ENCODE data around the gene B3GALT5.

The B3GALT5 gene

DNA sequence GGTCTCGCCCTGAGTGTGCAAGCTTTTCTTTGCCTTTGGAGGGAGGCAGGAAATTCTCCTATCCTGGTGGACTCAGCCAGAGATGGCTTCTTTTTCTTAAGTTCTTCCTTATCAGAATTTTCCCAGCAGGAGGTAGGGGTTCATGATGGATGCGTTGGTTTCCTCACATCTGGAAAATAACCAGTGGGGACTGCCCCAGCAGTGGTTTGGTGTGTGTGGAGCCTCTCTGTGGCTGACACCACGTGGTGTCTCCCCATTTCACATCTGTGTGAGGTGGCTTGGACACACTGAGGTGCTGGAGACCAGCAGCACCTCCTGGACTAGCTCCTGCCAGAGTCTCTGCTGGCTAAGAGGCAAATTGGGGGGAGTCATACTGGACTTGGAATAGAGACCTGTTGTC lies 32.6 kb downstream of the B3GALT5 start:
- DNase-seq (ENCODE audit: low read depth in 2 of 2) = no peak

DNA sequence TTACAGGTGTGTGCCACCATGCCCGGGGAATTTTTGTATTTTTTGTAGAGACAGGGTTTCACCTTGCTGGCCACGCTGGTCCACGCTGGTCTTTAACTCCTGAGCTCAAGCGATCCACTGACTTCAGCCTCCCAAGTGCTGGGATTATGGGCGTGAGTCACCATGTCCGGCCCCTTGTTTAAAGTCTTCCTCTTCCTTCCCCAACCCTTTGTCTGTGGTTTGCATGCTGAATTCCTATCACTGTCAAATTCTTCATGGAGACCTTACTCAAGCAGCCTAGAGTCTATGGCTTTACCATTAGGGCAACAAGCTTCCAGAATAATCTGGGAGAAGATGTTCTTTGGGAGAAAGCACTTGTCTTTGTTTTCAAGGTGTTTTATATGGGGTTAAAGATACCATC lies 34.7 kb downstream of the B3GALT5 start:
- no peak for DNase-seq (ENCODE audit: low read depth in 2 of 2)

DNA sequence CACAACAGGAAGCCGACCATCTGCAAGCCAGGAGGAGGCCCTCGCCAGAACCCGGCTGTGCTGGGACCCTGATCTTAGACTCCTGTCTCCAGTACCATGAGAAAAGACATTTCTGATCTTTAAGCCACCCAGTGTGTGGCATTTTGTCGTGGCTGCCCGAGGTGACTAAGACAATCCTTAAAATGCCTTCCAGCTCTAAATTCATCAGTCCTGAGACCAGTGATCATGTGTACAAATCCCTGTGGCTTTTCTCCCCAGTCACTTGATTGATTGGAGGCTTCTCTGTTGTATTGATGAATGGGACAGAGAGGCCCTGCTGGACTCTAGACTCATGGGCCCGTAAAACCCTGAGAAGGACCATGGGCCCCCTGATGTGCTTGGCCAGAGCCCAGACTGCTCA lies 36.1 kb downstream of the B3GALT5 start:
- DNase-seq (ENCODE audit: low read depth in 2 of 2) = no peak

DNA sequence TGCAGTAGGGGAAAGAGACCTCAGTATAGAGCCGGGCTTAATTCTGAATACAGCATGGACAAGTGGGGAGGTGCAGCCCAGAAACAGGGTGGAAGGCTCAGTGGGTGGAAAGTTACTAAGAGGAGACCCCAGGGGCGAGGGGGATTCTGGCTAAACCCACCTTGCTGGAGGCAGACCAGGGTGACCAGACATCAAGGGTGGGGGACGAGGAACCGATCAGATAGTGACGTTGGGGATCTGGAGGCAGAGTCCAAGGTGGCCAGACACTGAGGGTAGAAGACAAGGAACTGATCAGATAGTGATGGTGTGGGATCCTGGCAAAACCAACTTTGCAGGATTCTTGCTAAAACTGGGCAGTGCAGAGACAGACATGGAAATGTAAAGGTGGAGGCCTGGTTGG lies 36.8 kb downstream of the B3GALT5 start:
- DNase-seq (ENCODE audit: low read depth in 2 of 2) = no peak

DNA sequence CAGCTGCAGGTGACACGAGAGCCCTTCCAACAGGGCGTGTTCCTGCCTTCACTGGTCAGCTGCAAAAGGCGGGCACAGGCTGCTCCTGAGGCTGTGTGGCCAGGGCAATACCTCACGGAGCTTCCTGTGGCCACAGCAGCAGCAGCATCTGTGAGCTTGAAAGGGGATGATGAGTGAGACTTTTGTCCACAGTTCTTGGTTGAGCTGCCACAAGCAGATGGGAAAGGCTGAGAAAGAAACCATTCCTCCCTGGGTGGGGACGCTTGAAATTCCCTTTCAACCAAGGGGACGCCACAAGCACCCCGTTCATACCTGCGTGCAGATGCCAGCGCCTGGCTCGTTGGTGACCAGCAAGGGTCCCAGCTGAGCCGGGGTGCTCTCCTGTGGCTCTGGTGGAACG lies 37.6 kb downstream of the B3GALT5 start:
- no peak for DNase-seq (ENCODE audit: low read depth in 2 of 2)

DNA sequence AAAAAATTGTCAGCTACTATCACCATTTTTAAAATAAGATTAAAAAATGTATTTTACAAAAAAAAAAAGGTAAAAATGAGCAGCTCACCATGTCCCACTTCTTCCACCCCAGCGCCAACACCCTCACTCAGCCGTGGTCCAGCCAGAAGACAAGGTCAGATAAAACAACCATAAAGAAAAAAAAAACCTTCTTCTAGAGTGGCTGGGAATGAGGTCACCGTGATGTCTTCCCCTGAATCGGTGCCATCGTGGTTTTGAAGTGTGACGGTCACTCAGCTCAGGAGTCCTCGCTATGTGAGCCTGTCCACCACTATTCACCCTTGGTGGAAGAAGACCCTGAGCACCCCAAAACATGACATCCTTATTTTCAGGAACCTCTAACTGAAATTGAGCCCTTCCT lies 38.1 kb downstream of the B3GALT5 start:
- DNase-seq (ENCODE audit: low read depth in 2 of 2) = no peak

DNA sequence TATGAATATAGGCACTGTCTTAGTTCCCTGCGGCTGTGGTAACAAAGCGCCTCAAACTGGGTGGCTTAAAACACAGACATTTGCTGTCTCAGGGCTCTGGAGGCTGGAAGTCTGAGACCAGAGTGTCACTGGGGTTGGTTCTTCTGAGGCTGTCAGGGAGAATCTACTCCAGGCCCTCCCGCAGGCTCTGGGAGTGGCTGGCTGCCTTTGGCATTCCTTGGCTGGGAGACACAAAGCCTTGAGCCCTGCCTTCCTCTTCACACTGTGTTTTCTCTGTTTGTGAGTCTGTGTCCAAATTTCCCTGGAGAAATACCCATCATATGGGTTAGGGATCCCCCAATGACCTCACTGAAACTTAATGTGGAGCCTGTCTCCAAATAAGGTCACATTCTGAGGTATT lies 38.5 kb downstream of the B3GALT5 start:
- no peak for DNase-seq (ENCODE audit: low read depth in 2 of 2)

DNA sequence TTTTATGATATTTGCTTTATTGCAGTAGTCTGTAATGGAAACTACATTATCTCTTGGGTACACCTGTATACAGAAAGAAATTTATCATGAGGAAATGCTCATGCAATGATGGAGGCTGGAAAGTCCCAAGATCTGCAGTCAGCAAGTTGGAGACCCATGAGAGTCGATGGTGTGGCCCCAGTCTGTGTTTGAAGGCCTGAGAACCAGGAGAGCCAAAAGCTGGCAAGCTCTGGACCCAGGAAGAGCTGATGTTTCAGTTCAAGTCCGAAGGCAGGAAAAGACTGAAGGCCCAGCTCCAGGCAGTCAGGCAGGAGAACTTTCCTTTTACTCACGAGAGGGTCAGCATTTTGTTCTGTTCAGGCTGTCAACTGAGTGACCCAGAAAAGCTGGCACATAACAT lies 42.2 kb downstream of the B3GALT5 start:
- DNase-seq (ENCODE audit: low read depth in 2 of 2) = no peak

DNA sequence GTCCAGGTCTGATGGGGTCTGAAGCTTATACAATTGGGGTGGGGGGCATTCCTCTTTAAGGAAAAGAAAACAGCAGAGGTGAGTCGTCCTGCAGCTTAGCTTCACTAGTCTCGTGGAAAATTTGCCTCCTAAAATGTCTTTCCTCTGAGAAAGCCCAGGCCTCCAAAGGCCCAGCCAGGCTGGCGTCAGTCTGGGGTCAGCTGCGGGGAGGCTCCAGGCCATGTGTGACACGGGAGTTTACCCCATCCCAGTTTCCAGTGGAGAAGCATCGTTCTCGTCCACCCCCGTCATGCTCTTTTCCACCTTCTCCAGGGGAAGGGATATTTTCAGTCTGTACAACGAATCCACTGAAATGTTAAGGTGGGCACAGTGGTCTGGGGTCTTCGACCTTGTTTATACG lies 42.8 kb downstream of the B3GALT5 start:
- no peak for DNase-seq (ENCODE audit: low read depth in 2 of 2)

DNA sequence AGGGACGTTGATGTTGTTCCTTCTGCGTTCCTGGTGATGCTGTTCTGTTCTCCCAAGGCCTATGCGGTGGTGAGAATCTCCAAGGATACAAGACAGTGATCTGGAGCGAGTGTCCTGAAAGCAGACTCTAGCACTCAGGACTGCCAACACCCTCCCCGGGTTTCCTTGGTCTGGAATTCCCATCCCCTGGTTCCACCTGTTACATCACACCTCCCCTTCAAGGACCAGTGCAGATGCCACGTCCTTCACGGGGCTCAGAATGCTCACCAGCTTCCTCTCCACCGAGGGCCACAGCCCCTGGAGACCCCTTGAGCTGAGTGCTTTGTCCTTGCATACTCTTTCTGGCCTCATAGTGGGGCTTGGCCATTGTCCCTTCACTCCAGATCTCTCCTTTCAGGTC lies 43.5 kb downstream of the B3GALT5 start:
- DNase-seq (ENCODE audit: low read depth in 2 of 2) = no peak

DNA sequence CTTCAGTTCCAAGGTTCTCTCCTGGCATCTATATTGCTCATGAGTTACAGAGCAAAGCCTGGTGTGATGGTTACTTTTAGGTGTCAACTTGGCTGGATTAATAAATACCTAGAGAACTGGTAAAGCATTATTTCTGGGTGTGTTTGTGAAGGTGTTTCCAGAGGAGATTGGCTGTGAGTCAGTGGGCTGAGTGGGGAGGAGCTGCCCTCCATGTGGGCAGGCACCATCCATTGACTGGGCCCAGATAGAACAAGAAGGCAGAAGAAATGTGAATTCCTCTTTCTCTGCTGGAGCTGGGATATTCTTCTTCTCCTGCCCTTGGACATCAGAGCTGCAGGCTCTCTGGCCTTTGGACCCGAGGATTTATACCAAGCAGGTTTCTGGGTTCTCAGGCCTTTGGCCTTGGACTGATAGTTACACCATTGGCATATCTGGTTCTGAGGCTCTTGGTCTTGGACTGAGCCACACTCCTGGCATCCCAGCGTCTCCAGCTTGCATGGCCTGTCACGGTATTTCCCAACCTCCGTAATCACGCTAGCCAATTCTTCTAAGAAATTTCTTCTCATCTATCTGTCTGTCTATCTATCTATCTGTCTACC lies 44.5 kb downstream of the B3GALT5 start:
- no peak for DNase-seq (ENCODE audit: low read depth in 2 of 2)

DNA sequence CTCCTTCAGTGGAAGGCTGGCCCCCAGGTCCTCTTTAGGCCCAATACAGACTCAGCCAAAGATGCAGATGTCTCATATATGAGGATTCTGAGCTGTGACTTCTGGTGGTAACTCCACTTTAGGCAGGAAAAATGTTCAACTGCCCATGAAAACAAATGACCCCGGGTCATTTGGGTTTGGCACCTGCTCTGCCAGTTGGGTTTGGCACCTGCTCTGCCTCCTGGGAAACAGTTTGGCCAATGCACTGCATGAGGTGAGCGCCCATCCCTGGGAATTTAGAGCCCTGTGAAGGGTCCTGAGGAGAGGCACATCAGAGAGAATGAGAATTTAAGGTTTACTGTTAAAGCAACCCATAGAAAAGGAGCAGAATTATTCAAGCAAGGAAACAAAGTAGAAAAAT lies 45.3 kb downstream of the B3GALT5 start:
- no peak for DNase-seq (ENCODE audit: low read depth in 2 of 2)

DNA sequence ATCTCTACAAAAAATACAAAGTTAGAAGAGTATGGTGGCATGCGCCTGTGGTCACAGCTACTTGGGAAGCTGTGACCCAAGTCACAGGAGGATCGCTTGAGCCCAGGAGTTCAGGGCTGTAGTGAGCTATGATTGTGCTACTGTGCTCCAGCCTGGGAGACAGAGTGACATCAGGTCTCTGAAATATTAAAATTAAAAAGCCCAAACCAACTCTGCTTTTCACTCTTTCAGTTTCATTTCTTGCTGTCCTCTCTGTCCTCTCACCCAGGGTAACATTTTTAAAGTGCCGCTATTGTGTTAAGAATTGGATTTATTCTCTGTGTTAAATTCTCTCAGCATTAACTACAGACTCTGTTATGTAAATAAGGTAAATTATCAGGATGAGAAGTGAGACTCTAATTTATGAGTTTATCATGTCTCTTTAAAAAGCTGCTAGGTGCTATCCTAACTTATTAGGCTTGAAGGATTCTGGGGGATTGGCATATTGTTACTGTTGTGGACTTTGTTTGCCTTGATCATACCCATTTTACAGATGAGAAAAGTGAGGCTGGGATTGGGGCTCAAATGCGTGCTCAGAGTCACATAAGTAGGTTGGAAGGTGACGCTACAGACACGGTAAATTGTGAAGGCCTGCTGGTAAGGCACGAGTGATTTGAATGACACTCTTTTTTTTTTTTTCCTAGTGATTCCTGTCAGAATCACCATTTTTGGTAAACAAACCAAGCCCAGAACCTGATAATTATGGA lies 46.5 kb downstream of the B3GALT5 start:
- DNase-seq (ENCODE audit: low read depth in 2 of 2) = no peak

DNA sequence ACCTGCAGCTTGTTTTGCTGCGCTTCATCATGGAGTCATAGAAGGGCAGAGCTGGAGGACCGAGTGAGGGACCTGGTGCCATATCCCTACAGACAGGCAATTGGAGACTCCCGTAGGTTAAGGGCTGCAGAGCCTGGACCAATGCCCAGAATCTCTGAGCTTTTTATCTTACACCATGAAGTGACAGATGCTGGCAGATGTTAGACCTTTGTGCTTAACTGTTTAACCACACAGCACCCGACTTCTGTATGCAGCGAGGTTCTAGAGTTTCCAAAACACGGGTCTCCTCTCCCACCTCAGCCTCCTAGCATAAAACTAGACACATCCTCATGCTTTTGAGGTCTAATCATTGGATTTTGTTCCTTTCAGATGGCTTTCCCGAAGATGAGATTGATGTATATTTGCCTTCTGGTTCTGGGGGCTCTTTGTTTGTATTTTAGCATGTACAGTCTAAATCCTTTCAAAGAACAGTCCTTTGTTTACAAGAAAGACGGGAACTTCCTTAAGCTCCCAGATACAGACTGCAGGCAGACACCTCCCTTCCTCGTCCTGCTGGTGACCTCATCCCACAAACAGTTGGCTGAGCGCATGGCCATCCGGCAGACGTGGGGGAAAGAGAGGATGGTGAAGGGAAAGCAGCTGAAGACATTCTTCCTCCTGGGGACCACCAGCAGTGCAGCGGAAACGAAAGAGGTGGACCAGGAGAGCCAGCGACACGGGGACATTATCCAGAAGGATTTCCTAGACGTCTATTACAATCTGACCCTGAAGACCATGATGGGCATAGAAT lies 47.6 kb downstream of the B3GALT5 start:
- DNase-seq (ENCODE audit: low read depth in 2 of 2) = no peak

DNA sequence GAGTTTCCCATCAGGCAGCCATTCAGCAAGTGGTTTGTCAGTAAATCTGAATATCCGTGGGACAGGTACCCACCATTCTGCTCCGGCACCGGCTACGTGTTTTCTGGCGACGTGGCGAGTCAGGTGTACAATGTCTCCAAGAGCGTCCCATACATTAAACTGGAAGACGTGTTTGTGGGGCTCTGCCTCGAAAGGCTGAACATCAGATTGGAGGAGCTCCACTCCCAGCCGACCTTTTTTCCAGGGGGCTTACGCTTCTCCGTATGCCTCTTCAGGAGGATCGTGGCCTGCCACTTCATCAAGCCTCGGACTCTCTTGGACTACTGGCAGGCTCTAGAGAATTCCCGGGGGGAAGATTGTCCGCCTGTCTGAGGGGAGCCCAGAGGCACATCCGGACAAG lies 48.4 kb downstream of the B3GALT5 start:
- no peak for DNase-seq (ENCODE audit: low read depth in 2 of 2)

DNA sequence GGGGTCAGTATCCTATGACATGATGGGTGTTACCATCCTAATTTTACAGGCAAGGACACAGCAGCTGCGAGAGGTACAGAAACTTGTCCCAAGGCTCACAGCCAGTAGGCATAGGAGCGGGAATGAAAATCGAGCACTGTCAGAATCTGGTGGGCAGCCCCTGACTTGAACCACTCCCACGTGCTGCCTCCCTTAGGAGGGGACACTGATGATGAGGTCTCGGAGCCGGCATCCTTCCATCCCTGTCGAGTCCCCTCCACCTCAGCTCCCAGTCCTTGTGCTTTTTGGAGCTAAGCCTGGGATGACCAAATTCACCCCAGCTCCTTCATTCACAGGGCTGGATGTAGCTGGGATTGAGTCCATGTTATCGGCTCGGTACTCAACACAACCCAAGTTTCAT lies 49.0 kb downstream of the B3GALT5 start:
- no peak for DNase-seq (ENCODE audit: low read depth in 2 of 2)

DNA sequence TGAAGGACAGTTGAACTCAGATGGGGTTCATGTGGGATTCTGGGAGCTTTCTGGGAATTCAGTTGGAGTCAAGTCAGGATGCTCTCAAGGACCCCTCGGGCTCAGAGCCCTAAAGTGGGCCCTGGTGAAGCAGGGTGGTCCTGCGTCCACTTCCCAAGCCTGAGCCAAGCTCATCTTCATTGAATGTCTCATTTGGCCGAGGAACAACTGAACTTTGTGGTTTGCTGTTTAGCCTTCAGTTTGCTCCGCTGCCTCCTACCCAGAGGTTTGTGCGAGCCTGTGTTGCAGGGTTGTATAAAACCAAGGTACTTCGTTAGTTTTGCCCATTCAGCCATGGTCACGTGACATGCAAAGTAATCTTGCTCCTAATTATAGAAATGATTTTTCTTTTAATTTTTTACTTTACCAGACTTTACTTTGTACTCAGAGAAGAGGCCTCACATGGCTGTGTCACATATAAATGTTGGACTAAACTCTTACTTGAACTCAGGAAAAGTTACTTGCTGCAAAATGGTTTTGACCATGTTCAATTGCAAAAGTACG lies 49.7 kb downstream of the B3GALT5 start:
- DNase-seq (ENCODE audit: low read depth in 2 of 2) = no peak

DNA sequence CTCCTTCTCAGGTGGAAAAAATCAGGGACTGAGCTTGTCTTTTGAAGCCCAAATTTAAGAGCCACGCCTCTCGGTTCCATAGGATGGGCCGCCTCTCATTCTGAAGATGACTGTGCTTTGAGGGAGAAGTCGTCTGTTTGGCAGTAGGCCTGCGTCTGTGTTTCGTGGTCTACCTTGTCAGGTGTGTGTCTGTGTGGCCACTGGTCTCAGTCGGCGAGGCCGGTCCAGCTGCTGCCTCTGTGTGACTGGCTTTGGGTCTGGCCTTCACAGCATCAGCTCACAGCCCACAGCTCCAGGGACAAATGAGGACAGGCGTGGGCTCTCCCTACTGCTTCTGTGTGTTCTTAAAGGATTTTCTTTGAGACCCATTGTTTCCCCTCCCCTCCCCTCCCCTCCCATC lies 50.3 kb downstream of the B3GALT5 start:
- no peak for DNase-seq (ENCODE audit: low read depth in 2 of 2)

DNA sequence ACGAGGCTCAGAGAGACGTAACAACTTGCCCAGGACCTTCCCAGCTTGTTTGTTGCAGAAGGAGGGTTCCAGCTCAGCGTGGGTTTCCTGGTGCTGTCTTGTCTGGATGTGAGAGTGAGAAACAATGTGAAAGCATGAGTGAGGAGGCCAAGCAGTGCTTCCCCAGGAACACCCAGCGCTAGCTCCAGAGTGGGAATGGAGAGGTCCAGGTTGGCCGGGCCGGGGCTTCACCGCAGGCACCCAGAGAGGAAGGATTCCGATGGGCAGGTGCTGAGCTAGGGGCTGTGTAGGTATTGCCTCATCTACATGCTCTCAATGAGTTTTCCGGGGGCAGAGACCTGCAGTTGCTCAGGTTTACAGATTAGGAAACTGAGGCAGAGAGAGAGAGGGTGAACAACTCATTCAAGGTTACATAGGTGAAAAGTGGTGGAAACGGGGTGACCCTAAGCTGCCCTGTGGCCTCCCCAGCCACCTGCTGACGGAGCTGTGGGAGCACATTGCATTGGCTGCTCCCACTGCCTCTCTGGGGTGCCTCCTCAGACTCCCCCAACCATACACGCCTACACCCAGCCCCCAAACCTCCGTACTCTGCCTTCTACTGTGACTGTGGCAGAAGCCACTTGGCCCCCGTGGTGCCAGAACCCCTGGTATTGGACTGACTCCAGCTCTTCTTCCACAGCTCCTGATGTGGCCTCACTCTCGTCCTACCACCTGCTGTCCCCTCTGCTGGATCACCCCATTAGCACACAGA lies 51.2 kb downstream of the B3GALT5 start:
- no peak for DNase-seq (ENCODE audit: low read depth in 2 of 2)

DNA sequence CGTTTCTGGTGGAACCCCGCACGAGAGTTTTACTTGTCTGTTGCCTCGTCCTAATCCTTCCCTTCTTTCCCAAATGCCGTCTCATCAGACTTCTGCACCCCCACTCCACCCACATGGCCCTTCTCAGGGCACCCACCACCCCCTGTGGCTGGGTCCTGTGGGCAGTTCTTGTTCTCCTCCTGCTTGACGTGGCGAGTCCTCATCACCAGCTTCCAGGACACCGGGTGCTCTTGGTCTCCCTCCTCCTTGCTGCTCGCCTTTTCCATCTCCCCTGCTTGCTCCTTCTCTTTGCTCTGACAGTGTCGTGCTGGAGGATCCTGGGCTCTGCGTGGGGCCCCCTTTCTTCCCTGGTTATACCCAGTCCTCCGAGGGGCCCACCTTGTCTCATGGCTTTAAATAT lies 51.8 kb downstream of the B3GALT5 start:
- no peak for DNase-seq (ENCODE audit: low read depth in 2 of 2)

DNA sequence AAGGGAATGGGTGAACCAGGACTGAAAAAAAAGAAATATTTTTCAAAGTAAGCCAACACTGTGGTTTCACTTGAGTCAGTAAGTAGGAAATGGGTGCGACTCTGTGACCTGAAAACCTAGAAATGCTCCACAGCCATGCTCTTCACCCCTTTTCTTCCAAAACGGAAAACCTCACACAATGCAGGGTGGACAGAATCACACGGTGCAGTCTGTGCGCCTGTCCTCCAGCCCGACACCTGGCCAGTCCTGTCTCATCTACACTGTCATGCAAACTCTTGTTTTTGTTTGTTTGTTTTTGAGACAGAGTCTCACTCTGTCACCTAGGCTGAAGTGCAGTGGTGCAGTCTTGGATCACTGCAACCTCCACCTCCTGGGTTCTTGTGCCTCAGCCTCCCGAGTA lies 53.3 kb downstream of the B3GALT5 start:
- no peak for DNase-seq (ENCODE audit: low read depth in 2 of 2)

DNA sequence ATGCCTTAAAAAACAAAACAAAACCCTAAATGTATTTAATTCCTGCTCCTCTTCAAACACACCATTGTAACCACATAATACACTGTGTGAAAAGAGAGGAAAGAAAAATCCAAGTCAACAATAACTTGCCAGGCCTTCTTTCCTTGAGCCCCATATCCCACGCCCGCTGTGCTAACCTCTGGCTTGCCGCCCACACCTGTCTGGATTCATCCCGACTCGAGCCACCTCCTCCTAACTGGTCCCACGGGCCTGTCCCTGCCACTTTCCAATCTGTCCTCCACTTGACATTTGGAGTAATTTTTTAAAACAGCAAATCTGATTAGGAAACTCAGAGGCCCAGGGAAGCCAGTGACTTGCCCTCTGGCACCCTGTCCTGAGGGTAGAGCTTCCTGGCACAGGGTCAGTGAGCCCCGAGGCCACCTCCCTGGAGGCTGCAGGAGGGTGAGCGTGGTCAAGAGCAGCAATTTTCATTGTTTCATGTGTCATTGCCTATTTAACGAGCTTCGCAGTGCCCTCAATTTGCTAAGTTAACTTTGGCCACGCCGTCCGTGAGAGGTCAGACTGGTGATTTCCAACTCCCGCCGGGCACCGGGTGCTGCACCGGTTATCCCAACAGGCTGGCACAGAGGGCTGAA lies 54.1 kb downstream of the B3GALT5 start:
- DNase-seq (ENCODE audit: low read depth in 2 of 2) = no peak

Data from activated CD8-positive, alpha-beta memory T cell treated with anti-CD3 and anti-CD28 coated beads for 4 hours (primary cell).